ENCODE data around the gene NDUFS4.

The NDUFS4 gene

GRCh38 chr5:53568401-53568800 lies 8.0 kb downstream of the NDUFS4 start:
- no peak for ATAC-seq (ENCODE audit: insufficient read depth, low read depth)

GRCh38 chr5:53568871-53569270 lies 8.4 kb downstream of the NDUFS4 start:
- Histone ChIP-seq H2AFZ (ENCODE audit: low read depth, low read length) (no peak overlapping the region), H3K36me3 (ENCODE audit: insufficient read depth, low read length) (no peaks in the 10 kb centered on the region), H3K4me3 (ENCODE audit: low read depth in 1 of 2, low read length in 2 of 2) (no peak overlapping the region), H3K9me3 (ENCODE audit: insufficient read depth, low read length, severe bottlenecking) (no peaks in the 10 kb centered on the region), H3K9ac (ENCODE audit: low read depth, low read length) (no peak overlapping the region), H3K4me2 (ENCODE audit: insufficient read depth, low read length) (no peak overlapping the region), H3K4me1 (ENCODE audit: insufficient read depth, low read length) (no peaks in the 10 kb centered on the region), H3K27me3 (ENCODE audit: insufficient read depth, low read length, poor library complexity) (no peaks in the 10 kb centered on the region), H4K20me1 (ENCODE audit: insufficient read depth, low read length) (peaks cover 21% of the 10 kb centered on the region; the same call in 1 of the 2 replicates), H3K79me2 (ENCODE audit: insufficient read depth, low read length) (peaks cover 93% of the 10 kb centered on the region), H3K27ac (ENCODE audit: low read length) (no peak overlapping the region)
- ATAC-seq (ENCODE audit: insufficient read depth, low read depth) (no peak), DNase-seq (no peak)
- TF ChIP-seq EZH2 (IDR thresholded peaks at IDR 0.05; ENCODE audit: borderline replicate concordance, low read depth, low read length, severe bottlenecking) (no peak), CTCF (IDR thresholded peaks at IDR 0.05; ENCODE audit: borderline replicate concordance, extremely low read depth, low read length, poor library complexity, severe bottlenecking) (no peak)

More at GRCh38 chr5:53568401-53568800, 8.0 kb downstream of the NDUFS4 start:
- Histone ChIP-seq H3K36me3 (ENCODE audit: insufficient read depth, low read length) (no peaks in the 10 kb centered on the region), H3K27me3 (ENCODE audit: insufficient read depth, low read length, poor library complexity) (no peaks in the 10 kb centered on the region), H3K4me1 (ENCODE audit: insufficient read depth, low read length) (no peaks in the 10 kb centered on the region), H3K27ac (ENCODE audit: low read length) (no peak overlapping the region), H3K4me2 (ENCODE audit: insufficient read depth, low read length) (no peak overlapping the region), H2AFZ (ENCODE audit: low read depth, low read length) (no peak overlapping the region), H3K9ac (ENCODE audit: low read depth, low read length) (no peak overlapping the region), H3K9me3 (ENCODE audit: insufficient read depth, low read length, severe bottlenecking) (no peaks in the 10 kb centered on the region), H3K79me2 (ENCODE audit: insufficient read depth, low read length) (peaks cover 93% of the 10 kb centered on the region), H4K20me1 (ENCODE audit: insufficient read depth, low read length) (peaks cover 19% of the 10 kb centered on the region; the same call in 1 of the 2 replicates), H3K4me3 (ENCODE audit: low read depth in 1 of 2, low read length in 2 of 2) (no peak overlapping the region)
- TF ChIP-seq EZH2 (IDR thresholded peaks at IDR 0.05; ENCODE audit: borderline replicate concordance, low read depth, low read length, severe bottlenecking), result no peak
- no peak for TF ChIP-seq CTCF (IDR thresholded peaks at IDR 0.05; ENCODE audit: borderline replicate concordance, extremely low read depth, low read length, poor library complexity, severe bottlenecking)
- DNase-seq, result no peak

- Histone ChIP-seq H2AFZ (ENCODE audit: low read depth, low read length) (no peak overlapping the region), H3K27ac (ENCODE audit: low read length) (no peak overlapping the region), H3K79me2 (ENCODE audit: insufficient read depth, low read length) (peaks cover 93% of the 10 kb centered on the region), H3K4me1 (ENCODE audit: insufficient read depth, low read length) (no peaks in the 10 kb centered on the region), H3K27me3 (ENCODE audit: insufficient read depth, low read length, poor library complexity) (no peaks in the 10 kb centered on the region), H3K4me2 (ENCODE audit: insufficient read depth, low read length) (no peak overlapping the region), H4K20me1 (ENCODE audit: insufficient read depth, low read length) (peaks cover 21% of the 10 kb centered on the region; the same call in 1 of the 2 replicates), H3K9ac (ENCODE audit: low read depth, low read length) (no peak overlapping the region), H3K36me3 (ENCODE audit: insufficient read depth, low read length) (no peaks in the 10 kb centered on the region), H3K4me3 (ENCODE audit: low read depth in 1 of 2, low read length in 2 of 2) (no peak overlapping the region; a peak in 1 of 4 replicates), H3K9me3 (ENCODE audit: insufficient read depth, low read length, severe bottlenecking) (no peaks in the 10 kb centered on the region)
- no peak for TF ChIP-seq CTCF (IDR thresholded peaks at IDR 0.05; ENCODE audit: borderline replicate concordance, extremely low read depth, low read length, poor library complexity, severe bottlenecking)
- TF ChIP-seq EZH2 (IDR thresholded peaks at IDR 0.05; ENCODE audit: borderline replicate concordance, low read depth, low read length, severe bottlenecking), result no peak
- DNase-seq (no peak), ATAC-seq (ENCODE audit: insufficient read depth, low read depth) (no peak)
Measured at GRCh38 chr5:53569453-53569852, 9.0 kb downstream of the NDUFS4 start.

- H3K27ac ChIP-seq (ENCODE audit: low read length), result no peak overlapping the region
Measured at GRCh38 chr5:53571403-53571802, 11.0 kb downstream of the NDUFS4 start.

More at GRCh38 chr5:53571403-53571802, 11.0 kb downstream of the NDUFS4 start:
- Histone ChIP-seq H3K9me3 (ENCODE audit: insufficient read depth, low read length, severe bottlenecking) (no peaks in the 10 kb centered on the region), H2AFZ (ENCODE audit: low read depth, low read length) (no peak overlapping the region), H3K4me1 (ENCODE audit: insufficient read depth, low read length) (no peaks in the 10 kb centered on the region), H3K79me2 (ENCODE audit: insufficient read depth, low read length) (peaks cover 94% of the 10 kb centered on the region), H3K36me3 (ENCODE audit: insufficient read depth, low read length) (no peaks in the 10 kb centered on the region), H3K4me2 (ENCODE audit: insufficient read depth, low read length) (no peak overlapping the region), H3K9ac (ENCODE audit: low read depth, low read length) (no peak overlapping the region), H4K20me1 (ENCODE audit: insufficient read depth, low read length) (peaks cover 29% of the 10 kb centered on the region; the same call in 1 of the 2 replicates), H3K27me3 (ENCODE audit: insufficient read depth, low read length, poor library complexity) (no peaks in the 10 kb centered on the region), H3K4me3 (ENCODE audit: low read depth in 1 of 2, low read length in 2 of 2) (no peak overlapping the region)
- no peak for ATAC-seq (ENCODE audit: insufficient read depth, low read depth)
- TF ChIP-seq CTCF (IDR thresholded peaks at IDR 0.05; ENCODE audit: borderline replicate concordance, extremely low read depth, low read length, poor library complexity, severe bottlenecking), result no peak
- no peak for TF ChIP-seq EZH2 (IDR thresholded peaks at IDR 0.05; ENCODE audit: borderline replicate concordance, low read depth, low read length, severe bottlenecking)
- DNase-seq, result no peak

Measured in DND-41 (cell line).